ENCODE results near the gene PLEKHA4.

GRCh38 chr19:48818234-48818820, 50.1 kb downstream of the PLEKHA4 start:
- no peak for TF ChIP-seq CTCF (IDR thresholded peaks at IDR 0.05)
- TF ChIP-seq POLR2A (IDR thresholded peaks at IDR 0.05) = no peak
- TF ChIP-seq POLR2AphosphoS5 (IDR thresholded peaks at IDR 0.05) = no peak
